Right lobe of liver (tissue), 6 donors: ENCODE measurements around the gene SEC14L1. TPM values are rescaled to one million over a fixed set of nuclear protein-coding genes. Genes with fewer than 3 reads are reported as not detected.

ENCODE experiments used
- ATAC-seq, 4 donors: fragments of 200-7000 bp; cut with Tn5 transposase; one replicate each; pipeline ENCODE4 v1.9.1; 2020; ENCODE audit warnings: mild to moderate bottlenecking in 4 of 4, moderate library complexity in 4 of 4
- DNase-seq, 3 donors: peaks; one replicate each; pipeline ENCODE4 v3.0.0-alpha.2; 2020
- H3K27ac ChIP-seq, 3 donors: fragments of 200-600 bp; one replicate each; pipeline ENCODE4 v1.8.0; 2022
- H3K27me3 ChIP-seq, 2 donors: fragments of 200-600 bp; one replicate each; pipeline ENCODE4 v1.8.0; 2022
- H3K36me3 ChIP-seq, 4 donors: fragments of 200-600 bp; sonication (generic) in 1 of 4; one replicate each; pipeline versions ENCODE4 v1.5.1 to v1.8.0; 2017 to 2022; ENCODE audit warnings: control low read depth in 1 of 4
- H3K4me1 ChIP-seq, 4 donors: fragments of 200-600 bp; sonication (generic) in 1 of 4; one replicate each; pipeline versions ENCODE4 v1.5.1 to v1.8.0; 2017 to 2022; ENCODE audit warnings: control low read depth in 1 of 4
- H3K4me3 ChIP-seq, 3 donors: fragments of 200-600 bp; one replicate each; pipeline ENCODE4 v1.8.0; 2022
- H3K9me3 ChIP-seq, 4 donors: fragments of 200-600 bp; sonication (generic) in 1 of 4; one replicate each; pipeline versions ENCODE4 v1.5.1 to v1.8.0; 2017 to 2022; ENCODE audit warnings: control low read depth in 1 of 4
- POLR2A ChIP-seq: fragments of 450-650 bp; IDR thresholded peaks from one replicate; pipeline ENCODE4 v1.6.1; 2017; ENCODE audit warnings: antibody characterized with exemption, mild to moderate bottlenecking
- WGBS: methylation state at CpG from one replicate; pipeline ENCODE4 v1.1.6; 2018; ENCODE audit warnings: low coverage, low lambda C conversion rate; ENCODE audit not compliant: insufficient coverage; ENCODE audit errors: missing lambda C conversion rate; 5-methylcytosine and 5-hydroxymethylcytosine counted together
- intact Hi-C, 2 donors: fragments of 100-400 bp; cut with DNase I; formaldehyde crosslinking; loops; one replicate each; pipeline versions ENCODE4 v1.11.2 to v1.14.1; 2022
- total RNA-seq, 6 experiments: library from RNA; depleted of rRNA in 2 of 6; stranded (reverse); fragments of >200 nt in 2 of 6; fragmentation: NEBNext Ultra II Directional in 3 of 6; extraction: Animal tissue kit (Norgen Biotek cat#: 25700) in 3 of 6; gene quantifications; one replicate each; pipeline versions ENCODE4 v1.1.0 to v1.2.4, GENCODE V29; 2016 to 2023
- TF ChIP-seq, protein P1 (sequence below), 4 donors: fragments of 200-600 bp in 3 of 4; fragments of 450-650 bp in 1 of 4; IDR thresholded peaks; one replicate each; pipeline versions ENCODE4 v1.5.1 to v1.8.0; 2016 to 2022; ENCODE audit warnings: antibody characterized with exemption in 4 of 4, mild to moderate bottlenecking in 2 of 4
- donor health status: DM: no; HTN: yes; CAD: no.
- donor health status: DM: no; HTN: no; CAD: no.
- donor health status: DM: no; HTN: no; CAD: no.
- donor health status: DM: no; HTN: yes; CAD: no.
- donor health status: DM: no; HTN: yes; CAD: no.

The SEC14L1 gene
- total RNA-seq, 6 experiments from 2014 or later = 21.5 to 44.4 (median 24.9) TPM

DNA sequence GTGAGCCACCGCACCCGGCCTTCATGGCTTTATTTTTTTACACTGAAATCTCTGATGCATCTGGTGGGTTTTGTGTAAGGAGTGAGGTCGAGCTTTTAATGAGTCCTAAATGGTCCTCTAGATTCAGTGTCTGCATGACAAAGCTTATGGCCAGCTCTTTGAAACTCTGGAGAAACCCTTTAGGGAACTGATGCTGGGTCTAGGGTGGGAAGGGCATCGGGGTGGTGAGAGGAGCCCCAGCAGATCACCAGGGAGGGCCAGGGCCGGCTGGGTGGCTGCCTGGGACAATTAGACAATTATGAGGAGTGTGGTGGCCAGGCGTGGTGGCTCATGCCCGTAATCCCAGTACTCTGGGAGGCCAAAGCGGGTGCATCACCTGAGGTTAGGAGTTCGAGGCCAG, 93.9 kb downstream of the SEC14L1 start:
- peak overlapping the region in 1 of 3 donors; percentile 28 for H3K27ac ChIP-seq
- whole genome bisulfite sequencing = 82% methylated on average over 3 of the region's 9 CpGs
- TF ChIP-seq, protein P1, sequence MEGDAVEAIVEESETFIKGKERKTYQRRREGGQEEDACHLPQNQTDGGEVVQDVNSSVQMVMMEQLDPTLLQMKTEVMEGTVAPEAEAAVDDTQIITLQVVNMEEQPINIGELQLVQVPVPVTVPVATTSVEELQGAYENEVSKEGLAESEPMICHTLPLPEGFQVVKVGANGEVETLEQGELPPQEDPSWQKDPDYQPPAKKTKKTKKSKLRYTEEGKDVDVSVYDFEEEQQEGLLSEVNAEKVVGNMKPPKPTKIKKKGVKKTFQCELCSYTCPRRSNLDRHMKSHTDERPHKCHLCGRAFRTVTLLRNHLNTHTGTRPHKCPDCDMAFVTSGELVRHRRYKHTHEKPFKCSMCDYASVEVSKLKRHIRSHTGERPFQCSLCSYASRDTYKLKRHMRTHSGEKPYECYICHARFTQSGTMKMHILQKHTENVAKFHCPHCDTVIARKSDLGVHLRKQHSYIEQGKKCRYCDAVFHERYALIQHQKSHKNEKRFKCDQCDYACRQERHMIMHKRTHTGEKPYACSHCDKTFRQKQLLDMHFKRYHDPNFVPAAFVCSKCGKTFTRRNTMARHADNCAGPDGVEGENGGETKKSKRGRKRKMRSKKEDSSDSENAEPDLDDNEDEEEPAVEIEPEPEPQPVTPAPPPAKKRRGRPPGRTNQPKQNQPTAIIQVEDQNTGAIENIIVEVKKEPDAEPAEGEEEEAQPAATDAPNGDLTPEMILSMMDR (IDR thresholded peaks at IDR 0.05) = no peak
- no peak for TF ChIP-seq POLR2A
- DNase-seq (no peak), ATAC-seq (no peak)
- no peaks in the 10 kb centered on the region for H3K36me3 ChIP-seq
- H3K4me1 ChIP-seq = no peaks in the 10 kb centered on the region
- no peaks in the 10 kb centered on the region for H3K27me3 ChIP-seq
- intact Hi-C loops = no loop called here
- H3K4me3 ChIP-seq = no peak overlapping the region
- no peaks in the 10 kb centered on the region for H3K9me3 ChIP-seq

DNA sequence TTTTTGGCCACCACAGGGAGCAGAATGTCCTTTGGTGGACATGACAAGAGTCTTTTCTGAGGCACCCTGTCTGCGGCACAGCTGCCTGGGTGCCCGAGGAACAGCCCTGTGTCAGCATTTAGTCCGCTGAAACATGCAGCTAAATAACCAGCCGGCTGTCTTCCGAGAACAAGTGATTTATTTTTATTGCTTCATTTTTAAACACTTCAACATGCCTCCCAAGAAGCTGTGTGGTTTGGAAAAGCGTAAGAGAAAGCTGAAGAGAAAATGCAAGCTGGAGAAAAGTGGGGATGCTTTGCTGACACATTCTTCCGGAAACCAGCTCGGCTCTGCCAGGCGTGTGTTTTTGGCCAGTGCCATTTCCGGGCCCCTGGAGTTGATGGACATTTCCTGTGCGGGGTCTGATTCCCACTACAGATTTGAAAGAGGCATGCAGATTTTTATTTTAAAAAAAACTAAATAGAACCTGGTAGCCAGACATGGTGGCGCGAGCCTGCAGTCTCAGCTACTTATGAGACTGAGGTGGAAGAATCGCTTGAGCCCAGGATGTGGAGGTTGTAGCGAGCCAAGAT, 94.7 kb downstream of the SEC14L1 start:
- TF ChIP-seq POLR2A = no peak
- TF ChIP-seq, protein P1 (IDR thresholded peaks at IDR 0.05) = no peak
- no peaks in the 10 kb centered on the region for H3K36me3 ChIP-seq
- H3K4me3 ChIP-seq = no peak overlapping the region
- 40% methylated on average over 14 of the region's 15 CpGs for WGBS
- no peaks in the 10 kb centered on the region for H3K9me3 ChIP-seq
- intact Hi-C loops = no loop called here
- ATAC-seq (peak; percentile 44 to 62 (median 56)), DNase-seq (no peak)
- peak overlapping the region in 2 of 3 donors; percentile 24 to 28 for H3K27ac ChIP-seq
- no peaks in the 10 kb centered on the region for H3K27me3 ChIP-seq
- no peaks in the 10 kb centered on the region for H3K4me1 ChIP-seq

DNA sequence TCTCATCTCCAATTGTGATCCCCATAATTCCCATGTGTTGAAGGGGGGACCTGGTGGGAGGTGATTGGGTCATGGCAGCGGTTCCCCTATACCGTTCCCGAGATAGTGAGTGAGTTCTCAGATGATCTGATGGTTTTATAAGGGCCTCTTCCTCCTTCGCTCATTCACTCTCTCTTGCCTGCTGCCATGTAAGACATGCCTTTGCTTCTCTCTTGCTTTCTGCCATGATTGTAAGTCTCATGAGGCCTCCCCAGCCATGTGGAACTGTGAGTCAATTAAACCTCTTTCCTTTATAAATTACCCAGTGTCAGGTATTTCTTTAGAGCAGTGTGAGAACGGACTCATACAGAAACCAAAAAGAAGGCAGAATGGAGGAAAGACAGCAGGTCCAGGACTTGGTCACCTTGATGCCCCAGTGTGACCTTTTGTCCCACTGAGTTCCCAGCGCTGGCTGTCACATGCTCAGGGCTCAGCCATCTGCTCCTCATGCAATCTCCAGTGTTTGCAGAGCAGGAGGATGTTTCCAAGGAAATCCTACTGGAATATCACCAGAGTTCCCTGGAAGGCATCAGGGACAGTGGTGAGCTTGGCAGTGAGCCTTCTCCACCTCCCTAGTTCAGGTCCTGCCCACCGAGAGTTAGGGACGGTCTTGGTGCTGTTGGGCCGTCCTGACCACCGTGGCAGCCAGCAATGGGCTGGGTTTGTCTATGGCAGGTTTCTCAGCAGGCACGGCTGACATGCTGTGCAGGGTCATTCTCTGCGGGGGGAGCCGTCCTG, 96.7 kb downstream of the SEC14L1 start:
- TF ChIP-seq, protein P1 (IDR thresholded peaks at IDR 0.05) = no peak
- no peak for TF ChIP-seq POLR2A
- intact Hi-C loops = no loop called here
- DNase-seq (no peak), ATAC-seq (peak in 3 of 4 donors; percentile 38 to 40 (median 39))
- WGBS = 74% methylated on average over 5 of the region's 13 CpGs
- Histone ChIP-seq H3K4me1 (no peaks in the 10 kb centered on the region), H3K27ac (no peak overlapping the region), H3K4me3 (no peak overlapping the region), H3K36me3 (no peaks in the 10 kb centered on the region), H3K27me3 (no peaks in the 10 kb centered on the region), H3K9me3 (no peaks in the 10 kb centered on the region)

DNA sequence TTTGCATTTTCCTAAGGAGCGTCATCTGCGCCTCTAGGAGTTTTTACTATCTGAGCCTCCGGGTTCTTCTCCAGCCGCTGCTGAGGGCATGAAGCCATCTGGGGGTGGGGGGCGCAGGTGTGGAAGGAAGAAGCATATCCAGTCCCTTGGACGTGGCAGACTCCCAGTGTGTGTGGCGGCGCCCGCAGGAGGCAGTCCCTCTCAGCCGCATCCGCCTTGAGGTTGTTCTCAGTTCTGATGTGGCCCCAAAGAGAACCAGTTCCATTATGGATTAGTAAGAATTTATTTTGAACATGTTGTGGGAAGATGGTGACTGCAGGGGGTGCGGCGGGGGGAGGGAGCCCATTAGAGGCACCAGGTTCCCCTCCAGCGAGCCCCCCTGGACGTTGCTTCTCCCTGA, 100.2 kb downstream of the SEC14L1 start:
- Histone ChIP-seq H3K27ac (no peak overlapping the region), H3K9me3 (no peaks in the 10 kb centered on the region), H3K4me1 (no peaks in the 10 kb centered on the region), H3K4me3 (no peak overlapping the region), H3K27me3 (no peaks in the 10 kb centered on the region), H3K36me3 (no peaks in the 10 kb centered on the region)
- TF ChIP-seq POLR2A = no peak
- TF ChIP-seq, protein P1 (IDR thresholded peaks at IDR 0.05) = no peak
- intact Hi-C loops = no loop called here
- ATAC-seq (no peak), DNase-seq (no peak)
- 85% methylated on average over 5 of the region's 15 CpGs for WGBS
